ENCODE measurements around the gene LGALS7B. TPM values are rescaled to one million over a fixed set of nuclear protein-coding genes. Genes with fewer than 3 reads are reported as not detected.
"Not testable (repeated sequence)": the region's sequence is repeated elsewhere in the genome, so short reads cannot be mapped to it uniquely, and the experiment has no call there.

Gene LGALS7B
- total and polyA plus RNA-seq, 12 donors, result 0.33 to 1.0 TPM; not detected in 10

DNA sequence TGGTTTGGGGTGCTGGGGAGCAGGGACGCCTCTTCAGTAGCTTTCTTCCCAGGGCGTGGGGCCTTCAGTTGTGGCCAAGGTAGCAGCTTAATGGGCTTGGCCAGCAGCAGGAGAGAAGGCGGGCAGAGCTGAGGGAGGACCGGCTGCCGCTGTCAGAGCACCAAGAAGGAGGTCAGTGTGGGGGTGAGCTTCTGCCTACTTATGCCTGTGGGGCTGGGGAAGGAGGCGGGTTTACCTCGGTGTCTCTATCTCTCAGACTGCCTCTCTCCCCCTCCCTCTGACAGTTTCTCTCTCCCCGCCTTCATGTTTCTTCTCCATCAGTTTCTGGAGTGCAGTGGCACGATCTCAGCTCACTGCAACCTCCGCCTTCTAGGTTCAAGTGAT, 44.7 kb upstream of the LGALS7B start, which contains the start of gene CAPN12:
CAPN12 (minus strand) TSS at position 177 of the 384 bp plus-strand sequence. CDS start 309 bp downstream, outside the sequence.
- 83 to 95% (median 88%) methylated on average over 9 to 10 of the region's 10 CpGs for WGBS, 4 donors
- H3K27me3 ChIP-seq, result no peaks in the 10 kb centered on the region
- H3K36me3 ChIP-seq (replicated peaks in 1 of 2), result no peaks in the 10 kb centered on the region
- H3K4me1 ChIP-seq (replicated peaks in 1 of 2), result no peaks in the 10 kb centered on the region
- H3K9me3 ChIP-seq (replicated peaks in 1 of 3), result no peaks in the 10 kb centered on the region
- intact Hi-C loops (cut with DNase I), result loop anchor here in 1 of 2 donors (10.0 kb wide), 1 partner anchor 181 kb away; no protein-coding TSS in a partner anchor
- no peak within 1 kb of the TSS for H3K4me3 ChIP-seq
- no peak within 1 kb of the TSS for H3K27ac ChIP-seq
- TF ChIP-seq, protein P1, sequence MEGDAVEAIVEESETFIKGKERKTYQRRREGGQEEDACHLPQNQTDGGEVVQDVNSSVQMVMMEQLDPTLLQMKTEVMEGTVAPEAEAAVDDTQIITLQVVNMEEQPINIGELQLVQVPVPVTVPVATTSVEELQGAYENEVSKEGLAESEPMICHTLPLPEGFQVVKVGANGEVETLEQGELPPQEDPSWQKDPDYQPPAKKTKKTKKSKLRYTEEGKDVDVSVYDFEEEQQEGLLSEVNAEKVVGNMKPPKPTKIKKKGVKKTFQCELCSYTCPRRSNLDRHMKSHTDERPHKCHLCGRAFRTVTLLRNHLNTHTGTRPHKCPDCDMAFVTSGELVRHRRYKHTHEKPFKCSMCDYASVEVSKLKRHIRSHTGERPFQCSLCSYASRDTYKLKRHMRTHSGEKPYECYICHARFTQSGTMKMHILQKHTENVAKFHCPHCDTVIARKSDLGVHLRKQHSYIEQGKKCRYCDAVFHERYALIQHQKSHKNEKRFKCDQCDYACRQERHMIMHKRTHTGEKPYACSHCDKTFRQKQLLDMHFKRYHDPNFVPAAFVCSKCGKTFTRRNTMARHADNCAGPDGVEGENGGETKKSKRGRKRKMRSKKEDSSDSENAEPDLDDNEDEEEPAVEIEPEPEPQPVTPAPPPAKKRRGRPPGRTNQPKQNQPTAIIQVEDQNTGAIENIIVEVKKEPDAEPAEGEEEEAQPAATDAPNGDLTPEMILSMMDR (IDR thresholded peaks at IDR 0.05), result no peak
- no peak for TF ChIP-seq POLR2A (IDR thresholded peaks at IDR 0.05)
- DNase-seq, result no peak

DNA sequence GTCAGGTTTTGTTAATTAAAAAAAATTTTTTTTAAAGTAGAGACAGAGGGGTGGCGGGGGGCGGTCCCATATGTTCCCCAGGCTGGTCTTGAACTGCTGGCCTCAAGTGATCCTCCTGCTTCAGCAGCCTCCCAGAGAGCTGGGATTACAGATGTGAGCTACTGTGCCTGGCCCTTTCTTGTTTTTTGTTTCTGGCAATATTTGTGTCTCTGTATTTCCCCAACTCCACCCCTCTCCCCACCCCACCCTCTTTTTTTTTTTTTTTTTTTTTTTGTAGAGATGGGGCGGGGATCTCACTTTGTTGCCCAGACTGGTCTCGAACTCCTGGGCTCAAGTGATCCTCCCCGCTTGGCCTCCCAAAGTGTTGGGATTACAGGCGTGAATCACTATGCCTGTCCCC, 44.1 kb upstream of the LGALS7B start:
- TF ChIP-seq POLR2A (IDR thresholded peaks at IDR 0.05), result no peak
- TF ChIP-seq, protein P1 (IDR thresholded peaks at IDR 0.05), result no peak

DNA sequence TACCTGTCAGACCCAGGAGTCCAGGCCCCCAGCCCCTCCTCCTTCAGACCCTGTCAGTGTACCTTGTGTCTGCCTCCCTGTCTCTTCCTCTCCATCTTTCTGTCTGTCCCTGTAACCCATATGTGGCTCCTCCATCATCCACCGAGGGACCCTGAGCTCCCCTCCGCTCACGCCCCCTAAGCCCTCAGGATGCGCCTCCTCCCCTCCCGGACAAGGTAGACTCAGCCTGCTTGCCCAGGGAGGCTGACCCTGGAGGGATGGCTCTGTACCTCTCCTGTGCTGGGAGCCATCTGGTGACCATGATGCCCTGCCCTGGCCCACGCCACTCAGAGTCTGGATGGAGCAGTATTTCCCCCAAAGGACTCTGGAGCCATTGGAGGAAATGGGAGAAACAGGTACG, 43.7 kb upstream of the LGALS7B start:
- no peaks in the 10 kb centered on the region for H3K27me3 ChIP-seq
- TF ChIP-seq, protein P1 (IDR thresholded peaks at IDR 0.05), result no peak
- no peak for TF ChIP-seq POLR2A (IDR thresholded peaks at IDR 0.05)
- H3K9me3 ChIP-seq (replicated peaks in 1 of 3), result no peaks in the 10 kb centered on the region
- no peak overlapping the region for H3K4me3 ChIP-seq
- no peak for DNase-seq
- 82 to 88% (median 86%) methylated on average over 7 of the region's 7 CpGs for WGBS, 4 donors
- no peaks in the 10 kb centered on the region for H3K4me1 ChIP-seq (replicated peaks in 1 of 2)
- H3K27ac ChIP-seq, result no peak overlapping the region
- H3K36me3 ChIP-seq (replicated peaks in 1 of 2), result no peaks in the 10 kb centered on the region
- intact Hi-C loops (cut with DNase I), result loop anchor here in 1 of 2 donors (10.0 kb wide), 1 partner anchor 179 kb away; no protein-coding TSS in a partner anchor

More for the DNA sequence above, 44.1 kb upstream of the LGALS7B start:
- H3K4me3 ChIP-seq, result no peak overlapping the region
- no peaks in the 10 kb centered on the region for H3K9me3 ChIP-seq (replicated peaks in 1 of 3)
- 87 to 93% (median 89%) methylated on average over 5 to 6 of the region's 6 CpGs for WGBS, 4 donors
- H3K27ac ChIP-seq, result no peak overlapping the region
- no peaks in the 10 kb centered on the region for H3K27me3 ChIP-seq
- H3K4me1 ChIP-seq (replicated peaks in 1 of 2), result no peaks in the 10 kb centered on the region
- intact Hi-C loops (cut with DNase I), result loop anchor here in 1 of 2 donors (10.0 kb wide), 1 partner anchor 180 kb away; no protein-coding TSS in a partner anchor
- no peaks in the 10 kb centered on the region for H3K36me3 ChIP-seq (replicated peaks in 1 of 2)
- DNase-seq, result no peak

DNA sequence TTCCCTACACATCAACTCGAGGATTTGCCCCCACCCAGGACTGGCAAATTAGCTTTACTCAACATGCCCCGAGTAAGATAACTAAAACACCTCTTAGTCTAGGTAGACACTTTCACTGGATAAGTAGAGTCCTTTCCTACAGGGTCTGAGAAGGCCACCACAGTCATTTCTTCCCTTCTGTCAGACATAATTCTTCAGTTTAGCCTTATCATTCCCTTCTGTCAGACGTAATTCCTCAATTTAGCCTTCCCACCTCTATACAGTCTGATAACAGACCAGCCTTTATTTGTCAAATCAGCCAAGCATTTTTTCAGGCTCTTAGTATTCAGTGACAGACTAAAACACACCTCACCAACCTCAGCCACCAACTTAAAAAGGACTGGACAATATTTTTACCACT, 35.2 kb upstream of the LGALS7B start:
- DNase-seq; intact Hi-C loops (cut with DNase I); H3K4me3 ChIP-seq; H3K27ac ChIP-seq; H3K36me3 ChIP-seq (replicated peaks in 1 of 2); H3K27me3 ChIP-seq; H3K4me1 ChIP-seq (replicated peaks in 1 of 2); H3K9me3 ChIP-seq (replicated peaks in 1 of 3): not testable (repeated sequence)
- 81 to 89% (median 85%) methylated on average over 3 of the region's 3 CpGs for WGBS, 4 donors

DNA sequence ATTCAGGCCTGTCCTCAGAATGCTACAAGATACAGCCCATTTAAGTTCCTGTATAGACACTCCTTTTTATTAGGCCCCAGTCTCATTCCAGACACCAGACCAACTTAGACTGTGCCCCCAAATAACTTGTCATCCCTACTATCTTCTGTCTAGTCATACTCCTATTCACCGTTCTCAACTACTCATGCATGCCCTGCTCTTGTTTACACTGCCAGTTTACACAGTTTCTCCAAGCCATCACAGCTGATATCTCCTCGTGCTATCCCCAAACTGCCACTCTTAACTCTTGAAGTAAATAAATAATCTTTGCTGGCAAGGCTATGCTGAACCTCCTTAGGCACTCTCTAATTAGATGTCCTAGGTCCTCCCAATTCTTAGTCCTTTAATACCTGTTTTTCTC, 34.8 kb upstream of the LGALS7B start:
- H3K27me3 ChIP-seq; intact Hi-C loops (cut with DNase I); H3K9me3 ChIP-seq (replicated peaks in 1 of 3); H3K4me3 ChIP-seq; H3K4me1 ChIP-seq (replicated peaks in 1 of 2); H3K27ac ChIP-seq; DNase-seq; H3K36me3 ChIP-seq (replicated peaks in 1 of 2): not testable (repeated sequence)
- 87 to 100% methylated on average over 2 of the region's 2 CpGs; no CpG with 5 or more reads in 2 of the 4 donors for WGBS, 4 donors
